GM12878 (cell line): ENCODE measurements around the gene ELMO2. TPM values are rescaled to one million over a fixed set of nuclear protein-coding genes. Genes with fewer than 3 reads are reported as not detected.

ENCODE experiments used
- ATAC-seq: fragments of 200-7000 bp; cut with Tn5 transposase; 3 replicates; pipeline ENCODE4 v1.9.1; 2020; ENCODE audit warnings: mild to moderate bottlenecking, moderate library complexity
- BruUV-seq: library from RNA; stranded (reverse); fragments of 400-500 nt; replicated peaks from 2 replicates; lab custom pipeline; 2021; lab: Mats Ljungman, UMichigan
- CTCF ChIA-PET: fragments of 300-600 bp; sonication (Branson Sonifier 250); formaldehyde crosslinking; extraction: SDS; loops from one replicate; lab custom pipeline; 2021; ENCODE audit warnings: inconsistent platforms; lab: Yijun Ruan, JAX
- POLR2A ChIA-PET: fragments of 350-600 bp; formaldehyde crosslinking; extraction: SDS; loops from one replicate; lab custom pipeline; 2021; ENCODE audit warnings: inconsistent platforms; lab: Charles Lee
- RAD21 ChIA-PET: fragments of 300-600 bp; sonication (Branson Sonifier 250); formaldehyde crosslinking; loops from one replicate; lab custom pipeline; 2023; ENCODE audit warnings: antibody characterized with exemption; ENCODE audit not compliant: unreplicated experiment; lab: Charles Lee
- SMC1A ChIA-PET: fragments of 300-600 bp; sonication (Branson Sonifier 250); formaldehyde crosslinking; loops from one replicate; lab custom pipeline; 2023; ENCODE audit not compliant: unreplicated experiment, uncharacterized antibody; lab: Charles Lee
- DNase-seq: peaks from one replicate; pipeline ENCODE4 v3.0.0-alpha.2; 2011; ENCODE audit warnings: low read depth, low spot score
- FAIRE-seq: peaks from 3 replicates; lab custom pipeline; 2011; peaks lifted over from hg19 to GRCh38; lab: Jason Lieb, UNC
- H2AFZ ChIP-seq: 2 replicates; pipeline ENCODE4 v1.6.0; 2011; ENCODE audit warnings: low read depth, low read length, control low read depth; ENCODE audit not compliant: control insufficient read depth
- H3K27ac ChIP-seq: 2 replicates; pipeline ENCODE4 v1.5.1; 2011; ENCODE audit warnings: control low read depth; ENCODE audit not compliant: control insufficient read depth, insufficient read depth
- H3K27me3 ChIP-seq, 2 experiments: replicated peaks in 1 of 2; 2 replicates each; pipeline versions ENCODE4 v1.6.0 to v1.6.1; 2011; ENCODE audit warnings: low read length in 1 of 2; ENCODE audit not compliant: control insufficient read depth in 2 of 2, insufficient read depth in 2 of 2
- H3K36me3 ChIP-seq, 2 experiments: 2 replicates each; pipeline ENCODE4 v1.5.1; 2011; ENCODE audit warnings: low read length in 1 of 2; ENCODE audit not compliant: control insufficient read depth in 2 of 2, insufficient read depth in 2 of 2
- H3K4me1 ChIP-seq: 2 replicates; pipeline ENCODE4 v1.6.1; 2011; ENCODE audit warnings: mild to moderate bottlenecking, low read length, moderate library complexity, mixed read lengths; ENCODE audit not compliant: control insufficient read depth, insufficient read depth
- H3K4me2 ChIP-seq: 2 replicates; pipeline ENCODE4 v1.6.0; 2011; ENCODE audit warnings: control low read depth; ENCODE audit not compliant: control insufficient read depth, insufficient read depth
- H3K4me3 ChIP-seq: fragments of 200-600 bp; sonication (generic); 2 replicates; pipeline ENCODE4 v1.5.1; 2016
- H3K79me2 ChIP-seq: 2 replicates; pipeline ENCODE4 v1.6.0; 2011; ENCODE audit warnings: low read length; ENCODE audit not compliant: control insufficient read depth, insufficient read depth
- H3K9ac ChIP-seq: 2 replicates; pipeline ENCODE4 v1.8.0; 2011; ENCODE audit warnings: low read length, control low read depth, mixed read lengths; ENCODE audit not compliant: control insufficient read depth, insufficient read depth
- H3K9me3 ChIP-seq: replicated peaks from 3 replicates; pipeline ENCODE4 v1.5.1; 2011; ENCODE audit warnings: mild to moderate bottlenecking, low read length; ENCODE audit not compliant: control insufficient read depth, insufficient read depth
- H4K20me1 ChIP-seq: 2 replicates; pipeline ENCODE4 v1.6.0; 2011; ENCODE audit not compliant: control insufficient read depth, insufficient read depth
- PAX5 ChIP-seq: IDR thresholded peaks from 2 replicates; pipeline ENCODE4 v1.6.1; 2011; ENCODE audit warnings: low read depth, low read length, borderline replicate concordance
- SMAD5 ChIP-seq: IDR thresholded peaks from 2 replicates; pipeline ENCODE4 v1.6.1; 2016; ENCODE audit warnings: antibody characterized with exemption, low read depth
- TBL1XR1 ChIP-seq: IDR thresholded peaks from 2 replicates; pipeline ENCODE4 v1.6.1; 2012; ENCODE audit warnings: low read depth, low read length, improper control_type of control experiment
- ZBTB11 ChIP-seq: fragments of 450-650 bp; formaldehyde crosslinking; IDR thresholded peaks from 2 replicates; pipeline ENCODE4 v1.5.0; 2022; ENCODE audit warnings: mild to moderate bottlenecking, missing genetic modification characterization
- WGBS: methylation state at CpG from one replicate; pipeline ENCODE4 v1.1.6; 2016; ENCODE audit warnings: low lambda C conversion rate; ENCODE audit not compliant: insufficient replicate concordance, insufficient coverage; ENCODE audit errors: missing lambda C conversion rate; 5-methylcytosine and 5-hydroxymethylcytosine counted together
- in situ Hi-C: fragments of 300-500 bp; cut with MboI; formaldehyde crosslinking; loops from 9 replicates; pipeline ENCODE4 v1.14.3; 2018; ENCODE audit warnings: mixed read lengths
- intact Hi-C: fragments of 100-400 bp; cut with micrococcal nuclease; formaldehyde crosslinking; loops from one replicate; pipeline ENCODE4 v1.14.2; 2022; ENCODE audit not compliant: unreplicated experiment
- polyA plus RNA-seq, 11 experiments: library from polyadenylated mRNA; depleted of rRNA in 4 of 11; unstranded in 6 of 11; stranded (reverse) in 5 of 11; fragments of >200 nt; fragmentation: Nextera tagmentation in 4 of 11; fragmentation: Illumina TruSeq in 1 of 11; extraction: Ambion mirVana in 4 of 11; extraction: Trizol in 1 of 11; gene quantifications; 1 replicate in 1 of 11; 2 replicates in 10 of 11; pipeline versions ENCODE4 v1.2.1 to v1.2.3, GENCODE V29; 2011 to 2016; ENCODE audit warnings: inconsistent platforms in 2 of 11, missing spikeins in 2 of 11, low read depth in 1 of 11
- total RNA-seq, 4 experiments: library from RNA; depleted of rRNA in 3 of 4; stranded (reverse); fragments of >200 nt in 3 of 4; fragmentation: Illumina TruSeq in 1 of 4; extraction: Trizol in 1 of 4; gene quantifications; 2 replicates each; pipeline versions ENCODE4 v1.2.1 to v1.2.3, GENCODE V29; 2013 to 2021

The ELMO2 gene
- total and polyA plus RNA-seq, 10 of the 15 experiments (the other 5 are each of a cell fraction or from before 2014, with no cell fraction given): 14.2 to 40.2 (median 37.6) TPM

GRCh38 chr20:46350201-46350985, 56.0 kb downstream of the ELMO2 start (continued):
- TF ChIP-seq ZBTB11 (no peak), SMAD5 (no peak)
- TF ChIP-seq, all 136 proteins: peak for 16

- Histone ChIP-seq H3K27ac (peak overlapping the region; percentile 91), H2AFZ (no peak overlapping the region), H3K4me2 (peak overlapping the region; percentile 73), H3K9ac (peak overlapping the region; percentile 39), H3K27me3 (no peaks in the 10 kb centered on the region), H3K36me3 (peaks cover 0 to 4% of the 10 kb centered on the region in 2 experiments; a peak in 2 of 4 replicates), H4K20me1 (no peaks in the 10 kb centered on the region), H3K9me3 (no peaks in the 10 kb centered on the region), H3K79me2 (no peaks in the 10 kb centered on the region), H3K4me1 (peaks cover 33% of the 10 kb centered on the region), H3K4me3 (peak overlapping the region; percentile 48; the same call in 1 of the 2 replicates)
- peak; percentile 8 for ATAC-seq
- TF ChIP-seq PAX5 (peak; percentile 65; the same call in 1 of the 2 replicates), TBL1XR1 (no peak)
- intact Hi-C loops (loop anchor here (1.0 to 2.0 kb wide), 3 partner anchors 10 to 335 kb away; no protein-coding TSS in a partner anchor), in situ Hi-C loops (loop anchor here (25.0 kb wide), 1 partner anchor 537 kb away; the partner anchor contains the start of gene UBE2C)
- BruUV-seq: no TSS peak
- POLR2A ChIA-PET: interaction anchor here (0.7 to 3.6 kb wide), 5 partner anchors 10 to 64 kb away, joined by 3 to 24 read pairs (median 5); partner anchors contain the start of gene ELMO2
- CTCF ChIA-PET: interaction anchor here (0.7 to 4.1 kb wide), 31 partner anchors 9 to 363 kb away, joined by 3 to 56 read pairs (median 4); no protein-coding TSS in a partner anchor
- no peak for DNase-seq
- SMC1A ChIA-PET: interaction anchor here (1.0 to 3.1 kb wide), 10 partner anchors 10 to 327 kb away, joined by 3 to 14 read pairs (median 5); no protein-coding TSS in a partner anchor
- no peak for FAIRE-seq
- WGBS: 52% methylated on average over 4 of the region's 4 CpGs
- RAD21 ChIA-PET: interaction anchor here (0.7 to 2.8 kb wide), 8 partner anchors 14 to 220 kb away, joined by 3 to 15 read pairs (median 7); partner anchors contain the start of gene ELMO2
Observed at GRCh38 chr20:46349742-46350056, 56.7 kb downstream of the ELMO2 start.
